Subcutaneous adipose tissue (tissue), 4 donors: ENCODE measurements around the gene OLFM1. TPM values are rescaled to one million over a fixed set of nuclear protein-coding genes. Genes with fewer than 3 reads are reported as not detected.

Source experiments
- CTCF ChIP-seq: fragments of 450-650 bp; IDR thresholded peaks from one replicate; pipeline ENCODE4 v1.5.1; 2016; ENCODE audit warnings: low read depth, mild to moderate bottlenecking, control low read depth, antibody characterized with exemption, moderate library complexity
- total RNA-seq, 4 donors: library from RNA; depleted of rRNA; stranded (reverse); fragments of >200 nt; gene quantifications; one replicate each; pipeline ENCODE4 v1.1.0, GENCODE V29; 2016

The OLFM1 gene
- total RNA-seq, 4 donors from 2014 or later: 10.9 to 25.6 (median 22.8) TPM

- TF ChIP-seq CTCF: no peak
Measured at GRCh38 chr9:135090081-135090480, 2.6 kb downstream of the OLFM1 start.

GRCh38 chr9:135090547-135090946, 3.1 kb downstream of the OLFM1 start:
- TF ChIP-seq CTCF: no peak

- no peak for TF ChIP-seq CTCF
Measured at GRCh38 chr9:135091545-135091944, 4.1 kb downstream of the OLFM1 start.

GRCh38 chr9:135093111-135093510, 5.6 kb downstream of the OLFM1 start:
- TF ChIP-seq CTCF: no peak

- TF ChIP-seq CTCF: no peak
Measured at GRCh38 chr9:135093911-135094584, 6.6 kb downstream of the OLFM1 start.

- TF ChIP-seq CTCF: no peak
Measured at GRCh38 chr9:135095470-135096407, 8.3 kb downstream of the OLFM1 start.

GRCh38 chr9:135096408-135096895, 9.0 kb downstream of the OLFM1 start:
- no peak for TF ChIP-seq CTCF
